ENCODE data around the gene SMIM38. TPM values are rescaled to one million over a fixed set of nuclear protein-coding genes. Genes with fewer than 3 reads are reported as not detected.

SMIM38 gene
- total and polyA plus RNA-seq, 8 donors: 0.33 to 6.2 (median 1.2) TPM

DNA sequence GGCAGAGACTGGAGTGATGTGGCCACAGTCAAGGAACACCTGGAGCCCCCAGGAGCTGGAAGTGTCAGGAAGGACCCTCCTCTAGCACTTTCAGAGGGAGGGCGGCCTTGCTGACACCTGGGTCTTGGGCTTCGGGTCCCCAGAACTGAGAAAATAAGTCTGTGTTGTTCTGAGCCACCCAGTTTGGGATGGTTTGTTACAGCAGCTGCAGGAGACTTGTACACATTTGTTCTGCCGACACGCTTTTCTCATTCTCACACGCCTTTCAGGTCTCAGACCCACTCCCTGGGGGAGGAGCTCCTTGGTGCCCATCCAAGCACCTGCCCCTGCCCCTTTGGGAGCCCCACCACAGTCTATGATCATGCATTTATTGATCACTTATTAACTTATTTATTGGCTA, 47.2 kb upstream of the SMIM38 start:
- no peak overlapping the region for H3K27ac ChIP-seq
- TF ChIP-seq, protein P1, sequence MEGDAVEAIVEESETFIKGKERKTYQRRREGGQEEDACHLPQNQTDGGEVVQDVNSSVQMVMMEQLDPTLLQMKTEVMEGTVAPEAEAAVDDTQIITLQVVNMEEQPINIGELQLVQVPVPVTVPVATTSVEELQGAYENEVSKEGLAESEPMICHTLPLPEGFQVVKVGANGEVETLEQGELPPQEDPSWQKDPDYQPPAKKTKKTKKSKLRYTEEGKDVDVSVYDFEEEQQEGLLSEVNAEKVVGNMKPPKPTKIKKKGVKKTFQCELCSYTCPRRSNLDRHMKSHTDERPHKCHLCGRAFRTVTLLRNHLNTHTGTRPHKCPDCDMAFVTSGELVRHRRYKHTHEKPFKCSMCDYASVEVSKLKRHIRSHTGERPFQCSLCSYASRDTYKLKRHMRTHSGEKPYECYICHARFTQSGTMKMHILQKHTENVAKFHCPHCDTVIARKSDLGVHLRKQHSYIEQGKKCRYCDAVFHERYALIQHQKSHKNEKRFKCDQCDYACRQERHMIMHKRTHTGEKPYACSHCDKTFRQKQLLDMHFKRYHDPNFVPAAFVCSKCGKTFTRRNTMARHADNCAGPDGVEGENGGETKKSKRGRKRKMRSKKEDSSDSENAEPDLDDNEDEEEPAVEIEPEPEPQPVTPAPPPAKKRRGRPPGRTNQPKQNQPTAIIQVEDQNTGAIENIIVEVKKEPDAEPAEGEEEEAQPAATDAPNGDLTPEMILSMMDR (IDR thresholded peaks at IDR 0.05): no peak
- H3K4me1 ChIP-seq: no peaks in the 10 kb centered on the region
- ATAC-seq (no peak), FAIRE-seq (no peak), DNase-seq (peak in 2 of 6 donors; percentile 12 to 16)
- H3K36me3 ChIP-seq: no peaks in the 10 kb centered on the region
- no peak overlapping the region for H3K4me3 ChIP-seq
- no peaks in the 10 kb centered on the region for H3K9me3 ChIP-seq
- no peaks in the 10 kb centered on the region for H3K27me3 ChIP-seq
- intact Hi-C loops (cut with DNase I): no loop called here
- 95 to 99% methylated on average over 5 of the region's 5 CpGs for WGBS, 2 donors

DNA sequence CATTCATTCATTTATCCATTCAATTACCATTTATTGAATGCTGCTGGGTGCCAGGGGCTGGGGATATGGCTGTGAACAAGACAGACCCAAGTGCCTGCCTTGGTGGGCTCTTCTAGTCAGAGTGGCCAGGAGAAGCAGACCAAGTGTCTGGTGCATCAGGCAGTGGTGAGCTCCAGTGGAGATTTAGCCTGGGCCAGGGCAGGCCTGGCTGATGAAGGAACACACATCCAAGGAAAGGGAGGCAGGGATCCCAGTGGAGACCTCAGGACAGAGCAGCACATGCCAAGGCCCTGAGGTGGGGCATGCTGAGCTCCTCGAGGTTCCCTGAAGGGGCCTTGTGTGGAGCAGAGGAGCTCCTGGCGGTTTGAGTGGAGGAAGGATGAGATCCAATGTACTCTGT, 46.6 kb upstream of the SMIM38 start:
- FAIRE-seq: no peak

DNA sequence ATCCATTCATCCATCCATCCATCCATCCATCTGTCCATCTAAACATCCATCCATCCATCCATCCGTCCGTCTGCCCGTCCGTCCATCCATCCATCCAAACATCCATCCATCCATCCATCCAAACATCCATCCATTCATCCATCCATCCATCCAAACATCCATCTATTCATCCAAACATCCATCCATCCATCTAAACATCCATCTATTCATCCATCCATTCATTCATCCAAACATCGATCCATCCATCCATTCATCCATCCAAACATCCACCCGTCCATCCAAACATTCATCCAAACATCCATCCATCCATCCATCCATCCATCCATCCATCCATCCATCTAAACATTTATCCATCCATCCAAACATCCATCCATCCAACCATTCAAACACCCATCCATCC, 45.3 kb upstream of the SMIM38 start:
- Histone ChIP-seq H3K27me3 (no peaks in the 10 kb centered on the region), H3K4me1 (peaks cover 0 to 10% (median 8%) of the 10 kb centered on the region in 3 donors), H3K9me3 (no peaks in the 10 kb centered on the region), H3K27ac (no peak overlapping the region), H3K4me3 (no peak overlapping the region), H3K36me3 (no peaks in the 10 kb centered on the region)
- TF ChIP-seq, protein P1 (IDR thresholded peaks at IDR 0.05): no peak
- 87 to 92% methylated on average over 6 of the region's 6 CpGs for WGBS, 2 donors
- no peak for DNase-seq
- FAIRE-seq: no peak
- no peak for ATAC-seq
- intact Hi-C loops (cut with DNase I): no loop called here

More for the DNA sequence above, 46.6 kb upstream of the SMIM38 start:
- Histone ChIP-seq H3K27me3 (no peaks in the 10 kb centered on the region), H3K9me3 (no peaks in the 10 kb centered on the region), H3K4me1 (peaks cover 0 to 1% (median 0%) of the 10 kb centered on the region in 3 donors), H3K27ac (no peak overlapping the region), H3K4me3 (no peak overlapping the region), H3K36me3 (no peaks in the 10 kb centered on the region)
- TF ChIP-seq, protein P1 (IDR thresholded peaks at IDR 0.05): no peak
- 87 to 93% methylated on average over 2 of the region's 2 CpGs for WGBS, 2 donors
- intact Hi-C loops (cut with DNase I): no loop called here
- DNase-seq (peak in 2 of 6 donors; percentile 20 to 39), ATAC-seq (no peak)

DNA sequence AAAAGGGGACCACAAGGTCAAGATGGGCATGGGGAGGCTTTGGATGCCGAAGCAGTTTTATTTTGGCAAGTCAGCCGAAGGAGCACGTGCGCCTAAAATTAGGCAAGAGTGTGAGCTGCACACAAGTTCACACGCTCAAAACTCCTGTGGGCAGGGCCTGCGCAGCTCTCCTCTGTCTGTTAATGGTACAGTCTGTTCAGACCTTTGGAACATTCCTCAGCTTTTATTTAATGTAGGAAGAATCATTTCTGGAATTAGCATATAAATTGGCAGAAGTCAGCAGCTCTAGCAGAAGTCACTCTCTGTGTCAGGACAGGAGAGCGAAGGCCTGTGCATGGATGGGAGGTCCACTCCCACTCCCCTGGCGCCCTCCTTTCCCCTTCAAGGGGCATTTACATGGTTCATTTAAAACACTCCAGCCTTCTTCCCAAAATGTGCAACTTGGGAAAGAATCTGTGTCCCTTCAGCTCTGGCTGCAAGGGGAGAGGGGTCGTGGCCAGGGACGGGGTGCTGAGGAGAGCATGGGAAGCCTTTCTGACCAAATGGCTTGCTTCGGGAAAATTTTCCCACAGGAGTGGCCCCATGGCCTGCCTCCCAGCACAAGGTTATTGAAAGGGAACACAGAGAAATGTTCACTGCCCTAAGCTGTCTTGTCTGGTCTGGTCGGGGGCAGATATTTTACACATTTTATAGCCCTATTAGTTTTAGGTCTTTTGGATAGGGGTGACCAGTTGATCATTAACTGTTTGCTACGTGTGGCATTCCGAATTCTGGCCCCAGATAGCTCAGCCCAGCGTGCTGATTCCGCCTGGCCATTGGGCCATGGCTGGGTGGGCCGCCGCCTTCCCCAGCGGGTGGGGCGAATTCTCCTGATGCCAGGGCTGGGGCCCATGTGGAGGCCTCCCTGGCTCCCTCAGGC, 43.9 kb upstream of the SMIM38 start:
- TF ChIP-seq, protein P1 (IDR thresholded peaks at IDR 0.05): no peak

DNA sequence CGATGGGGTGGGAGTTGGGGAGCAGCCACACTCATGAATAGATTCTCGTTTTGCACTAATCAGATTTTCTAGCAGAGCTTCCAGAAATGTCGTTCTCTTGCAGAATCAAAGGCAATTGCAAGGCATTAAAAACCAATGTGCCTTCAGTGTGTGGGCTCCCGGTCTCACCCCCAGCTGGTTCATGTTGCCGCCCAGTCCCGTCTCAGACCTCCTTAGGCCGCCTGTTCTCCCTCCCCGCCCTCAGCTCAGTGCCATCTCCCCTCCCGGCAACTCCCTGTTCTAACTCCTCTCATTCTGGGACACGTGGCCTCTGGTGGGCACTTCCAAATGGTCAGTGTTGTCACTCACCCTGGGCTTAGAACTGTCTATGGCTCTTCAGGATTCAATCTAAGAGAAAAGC, 42.5 kb upstream of the SMIM38 start:
- FAIRE-seq: no peak
- 77% methylated on average over 10 of the region's 10 CpGs for WGBS, 2 donors

More for the DNA sequence above, 43.9 kb upstream of the SMIM38 start:
- 65 to 70% methylated on average over 20 of the region's 20 CpGs for WGBS, 2 donors
- Histone ChIP-seq H3K4me1 (peaks cover 0 to 10% (median 9%) of the 10 kb centered on the region in 3 donors), H3K9me3 (no peaks in the 10 kb centered on the region), H3K27me3 (no peaks in the 10 kb centered on the region), H3K36me3 (no peaks in the 10 kb centered on the region), H3K4me3 (no peak overlapping the region), H3K27ac (peak overlapping the region; percentile 8 to 52 (median 47))
- DNase-seq (peak in 2 of 6 donors; percentile 39 to 44), FAIRE-seq (no peak), ATAC-seq (peak in 2 of 4 donors; percentile 33 to 46)
- intact Hi-C loops (cut with DNase I): no loop called here

More for the DNA sequence above, 42.5 kb upstream of the SMIM38 start:
- TF ChIP-seq, protein P1 (IDR thresholded peaks at IDR 0.05): no peak
- no peak for ATAC-seq
- no peak overlapping the region for H3K4me3 ChIP-seq
- DNase-seq: peak in 1 of 6 donors; percentile 30
- no peaks in the 10 kb centered on the region for H3K9me3 ChIP-seq
- H3K27ac ChIP-seq: no peak overlapping the region
- H3K36me3 ChIP-seq: no peaks in the 10 kb centered on the region
- intact Hi-C loops (cut with DNase I): no loop called here
- H3K4me1 ChIP-seq: peaks cover 0 to 10% (median 9%) of the 10 kb centered on the region in 3 donors
- no peaks in the 10 kb centered on the region for H3K27me3 ChIP-seq

Measured in pancreas (tissue), 10 donors.